Spleen (tissue), 11 donors: ENCODE data around the gene BCLAF1. TPM values are rescaled to one million over a fixed set of nuclear protein-coding genes. Genes with fewer than 3 reads are reported as not detected.

Experiments
- DNase-seq: peaks from one replicate; pipeline ENCODE4 v3.0.0-alpha.2; 2020
- H3K27ac ChIP-seq, 8 donors: fragments of 200-600 bp; sonication (generic) in 7 of 8; 1 replicate in 4 of 8; 2 replicates in 4 of 8; pipeline versions ENCODE4 v1.5.0 to v1.8.0; 2016 to 2021; ENCODE audit warnings: inconsistent platforms in 4 of 8, mild to moderate bottlenecking in 4 of 8, moderate library complexity in 1 of 8
- H3K27me3 ChIP-seq, 7 donors: fragments of 200-600 bp; sonication (generic) in 6 of 7; replicated peaks in 1 of 7; 1 replicate in 4 of 7; 2 replicates in 3 of 7; pipeline versions ENCODE4 v1.5.0 to v1.8.0; 2016 to 2021; ENCODE audit warnings: inconsistent platforms in 3 of 7, mild to moderate bottlenecking in 1 of 7
- H3K36me3 ChIP-seq, 6 donors: fragments of 200-600 bp; sonication (generic) in 5 of 6; 1 replicate in 4 of 6; 2 replicates in 2 of 6; pipeline versions ENCODE4 v1.5.0 to v1.8.0; 2016 to 2021; ENCODE audit warnings: inconsistent platforms in 2 of 6
- H3K4me1 ChIP-seq, 6 donors: fragments of 200-600 bp; sonication (generic) in 5 of 6; 1 replicate in 3 of 6; 2 replicates in 3 of 6; pipeline versions ENCODE4 v1.5.0 to v1.8.0; 2016 to 2021; ENCODE audit warnings: inconsistent platforms in 3 of 6
- H3K4me3 ChIP-seq, 8 donors: fragments of 200-600 bp; sonication (generic) in 7 of 8; 1 replicate in 4 of 8; 2 replicates in 4 of 8; pipeline versions ENCODE4 v1.5.0 to v1.8.0; 2016 to 2021; ENCODE audit warnings: inconsistent platforms in 4 of 8, mild to moderate bottlenecking in 4 of 8, moderate library complexity in 2 of 8
- H3K9me3 ChIP-seq, 8 donors: fragments of 200-600 bp; sonication (generic) in 7 of 8; 1 replicate in 4 of 8; 2 replicates in 4 of 8; pipeline versions ENCODE4 v1.5.0 to v1.8.0; 2016 to 2021; ENCODE audit warnings: inconsistent platforms in 4 of 8
- POLR2A ChIP-seq, 3 donors: fragments of 450-650 bp; IDR thresholded peaks; one replicate each; pipeline ENCODE4 v1.5.1; 2017; ENCODE audit warnings: antibody characterized with exemption in 3 of 3, mild to moderate bottlenecking in 1 of 3
- POLR2AphosphoS5 ChIP-seq, 3 donors: sonication (generic); formaldehyde crosslinking; IDR thresholded peaks; one replicate each; pipeline ENCODE4 v1.5.1; 2017; ENCODE audit warnings: antibody characterized with exemption in 3 of 3
- WGBS, 5 donors: extraction: QIAGEN DNeasy Blood & Tissue Kit in 3 of 5; methylation state at CpG; one replicate each; pipeline versions ENCODE4 v1.1.5 to v1.1.7; 2013 to 2018; 5-methylcytosine and 5-hydroxymethylcytosine counted together
- intact Hi-C: fragments of 100-400 bp; cut with DNase I; formaldehyde crosslinking; loops from one replicate; pipeline ENCODE4 v1.15.0; 2023; ENCODE audit warnings: low total_unique reads
- polyA plus RNA-seq, 3 donors: library from polyadenylated mRNA; stranded (reverse); fragments of 200-250 nt; gene quantifications; one replicate each; pipeline ENCODE4 v1.2.1, GENCODE V29; 2013
- total RNA-seq, 7 donors: library from RNA; depleted of rRNA in 3 of 7; stranded (reverse); fragments of >200 nt in 3 of 7; fragmentation: NEBNext Ultra II Directional in 4 of 7; extraction: Animal tissue kit (Norgen Biotek cat#: 25700) in 4 of 7; gene quantifications; one replicate each; pipeline versions ENCODE4 v1.1.0 to v1.2.1, GENCODE V29; 2016 to 2021
- TF ChIP-seq, protein P1 (sequence below), 11 experiments: fragments of 200-600 bp in 7 of 11; fragments of 450-650 bp in 4 of 11; sonication (generic) in 4 of 11; IDR thresholded peaks in 8 of 11; conservative IDR thresholded peaks in 3 of 11; 1 replicate in 7 of 11; 2 replicates in 4 of 11; pipeline versions ENCODE4 v1.4.0 to v1.8.0; 2016 to 2021; ENCODE audit warnings: antibody characterized with exemption in 11 of 11, inconsistent platforms in 4 of 11, mild to moderate bottlenecking in 1 of 11
- donor health status: healthy with polysubstance abuse.
- donor health status: DM: no; HTN: no; CAD: no; lungs with moderate emphysema.
- donor health status: DM: no; HTN: no; CAD: no.
- donor health status: Bipolar disorder and iron deficiency.
- donor health status: healthy.
- donor health status: DM: no; HTN: no; CAD: no.
- donor health status: DM: yes; HTN: yes; CAD: no.

BCLAF1 gene
- total and polyA plus RNA-seq, 10 donors: 22.9 to 228 (median 170) TPM

GRCh38 chr6:136335736-136336363 is 46.2 kb upstream of the BCLAF1 start:
- WGBS, 5 donors: 85 to 93% (median 89%) methylated on average over 12 of the region's 12 CpGs
- H3K27ac ChIP-seq: no peak overlapping the region
- no peaks in the 10 kb centered on the region for H3K9me3 ChIP-seq
- H3K36me3 ChIP-seq: no peaks in the 10 kb centered on the region
- no peak for TF ChIP-seq POLR2A (IDR thresholded peaks at IDR 0.05)
- TF ChIP-seq POLR2AphosphoS5 (IDR thresholded peaks at IDR 0.05): no peak
- TF ChIP-seq, protein P1, sequence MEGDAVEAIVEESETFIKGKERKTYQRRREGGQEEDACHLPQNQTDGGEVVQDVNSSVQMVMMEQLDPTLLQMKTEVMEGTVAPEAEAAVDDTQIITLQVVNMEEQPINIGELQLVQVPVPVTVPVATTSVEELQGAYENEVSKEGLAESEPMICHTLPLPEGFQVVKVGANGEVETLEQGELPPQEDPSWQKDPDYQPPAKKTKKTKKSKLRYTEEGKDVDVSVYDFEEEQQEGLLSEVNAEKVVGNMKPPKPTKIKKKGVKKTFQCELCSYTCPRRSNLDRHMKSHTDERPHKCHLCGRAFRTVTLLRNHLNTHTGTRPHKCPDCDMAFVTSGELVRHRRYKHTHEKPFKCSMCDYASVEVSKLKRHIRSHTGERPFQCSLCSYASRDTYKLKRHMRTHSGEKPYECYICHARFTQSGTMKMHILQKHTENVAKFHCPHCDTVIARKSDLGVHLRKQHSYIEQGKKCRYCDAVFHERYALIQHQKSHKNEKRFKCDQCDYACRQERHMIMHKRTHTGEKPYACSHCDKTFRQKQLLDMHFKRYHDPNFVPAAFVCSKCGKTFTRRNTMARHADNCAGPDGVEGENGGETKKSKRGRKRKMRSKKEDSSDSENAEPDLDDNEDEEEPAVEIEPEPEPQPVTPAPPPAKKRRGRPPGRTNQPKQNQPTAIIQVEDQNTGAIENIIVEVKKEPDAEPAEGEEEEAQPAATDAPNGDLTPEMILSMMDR (IDR thresholded peaks at IDR 0.05 in 8 of 11, conservative IDR thresholded peaks at IDR 0.05 in 3 of 11): no peak
- no peaks in the 10 kb centered on the region for H3K4me1 ChIP-seq
- intact Hi-C loops: no loop called here
- H3K4me3 ChIP-seq: no peak overlapping the region
- DNase-seq: no peak
- H3K27me3 ChIP-seq: peaks cover 0 to 3% (median 0%) of the 10 kb centered on the region in 7 donors

DNA sequence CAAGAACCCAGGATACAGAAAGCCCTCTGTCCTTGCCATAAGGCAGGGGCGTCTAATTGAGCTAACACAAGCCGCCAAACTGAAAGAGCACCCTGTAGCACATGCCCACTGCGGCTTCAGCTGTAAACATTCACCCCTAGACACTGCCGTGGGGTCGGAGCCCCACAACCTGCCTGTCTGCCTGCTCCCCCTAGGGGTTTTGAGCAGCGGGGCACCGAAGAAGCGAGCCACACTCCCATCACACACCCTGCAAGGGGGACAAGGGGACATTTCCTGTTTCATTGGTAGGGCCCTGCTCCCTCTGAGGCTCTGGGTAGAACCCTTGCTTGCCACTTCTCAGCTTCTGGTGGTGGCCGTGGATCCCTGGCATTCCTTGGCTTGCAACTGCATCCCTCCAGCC is 45.2 kb upstream of the BCLAF1 start:
- Histone ChIP-seq H3K4me1 (no peaks in the 10 kb centered on the region), H3K27ac (no peak overlapping the region), H3K4me3 (no peak overlapping the region), H3K36me3 (no peaks in the 10 kb centered on the region), H3K27me3 (peaks cover 0 to 3% (median 0%) of the 10 kb centered on the region in 7 donors), H3K9me3 (no peaks in the 10 kb centered on the region)
- DNase-seq: no peak
- 70 to 85% (median 74%) methylated on average over 9 of the region's 9 CpGs for WGBS, 5 donors
- intact Hi-C loops: no loop called here
- no peak for TF ChIP-seq POLR2A (IDR thresholded peaks at IDR 0.05)

- H3K9me3 ChIP-seq: no peaks in the 10 kb centered on the region
- H3K4me1 ChIP-seq: no peaks in the 10 kb centered on the region
- no peaks in the 10 kb centered on the region for H3K36me3 ChIP-seq
- no peak overlapping the region for H3K27ac ChIP-seq
- 86 to 96% (median 91%) methylated on average over 13 of the region's 13 CpGs for WGBS, 5 donors
- DNase-seq: no peak
- TF ChIP-seq, protein P1 (IDR thresholded peaks at IDR 0.05 in 8 of 11, conservative IDR thresholded peaks at IDR 0.05 in 3 of 11): no peak
- no peak overlapping the region for H3K4me3 ChIP-seq
- H3K27me3 ChIP-seq: peaks cover 0 to 3% (median 0%) of the 10 kb centered on the region in 7 donors
- intact Hi-C loops: no loop called here
Observed at GRCh38 chr6:136334465-136334846, 44.8 kb upstream of the BCLAF1 start.

GRCh38 chr6:136333824-136334464 is 44.3 kb upstream of the BCLAF1 start:
- Histone ChIP-seq H3K4me1 (no peaks in the 10 kb centered on the region), H3K27me3 (peaks cover 0 to 3% (median 0%) of the 10 kb centered on the region in 7 donors), H3K27ac (no peak overlapping the region), H3K9me3 (no peaks in the 10 kb centered on the region), H3K4me3 (no peak overlapping the region), H3K36me3 (no peaks in the 10 kb centered on the region)
- intact Hi-C loops: no loop called here
- WGBS, 5 donors: 77 to 91% (median 84%) methylated on average over 11 of the region's 11 CpGs
- no peak for DNase-seq
- TF ChIP-seq POLR2A (IDR thresholded peaks at IDR 0.05): no peak
- no peak for TF ChIP-seq POLR2AphosphoS5 (IDR thresholded peaks at IDR 0.05)
- TF ChIP-seq, protein P1 (IDR thresholded peaks at IDR 0.05 in 8 of 11, conservative IDR thresholded peaks at IDR 0.05 in 3 of 11): no peak
